ENCODE data around the gene DEGS2. TPM values are rescaled to one million over a fixed set of nuclear protein-coding genes. Genes with fewer than 3 reads are reported as not detected.

Gene DEGS2
- total RNA-seq, 5 donors from 2014 or later (not counting 1 experiment from before 2014, with no cell fraction given), result 0.19 to 0.79 (median 0.49) TPM; not detected in 1

- H3K36me3 ChIP-seq (ENCODE audit: control insufficient read depth in 2 of 2, extremely low read depth in 1 of 2, insufficient read depth in 1 of 2, low read length in 1 of 2), result peaks cover 22 to 94% of the 10 kb centered on the region in 2 donors
- Mint-ChIP-seq H3K4me1 (peaks cover 82 to 85% (median 85%) of the 10 kb centered on the region in 3 donors), H3K9me3 (no peaks in the 10 kb centered on the region), H3K27me3 (no peaks in the 10 kb centered on the region), H3K27ac (peak overlapping the region; percentile 94 to 96), H3K36me3 (peaks cover 52% of the 10 kb centered on the region), H3K4me3 (peak overlapping the region; percentile 35 to 81 (median 62))
- peak; percentile 30 to 82 (median 32) for ATAC-seq (replicated peaks in 1 of 4)
- 29% methylated on average over 7 of the region's 17 CpGs for WGBS (ENCODE audit: insufficient coverage)
- H3K9me3 ChIP-seq, result no peaks in the 10 kb centered on the region
- H3K4me1 ChIP-seq (ENCODE audit: control insufficient read depth in 1 of 2, extremely low read depth in 1 of 2, insufficient read depth in 2 of 2, low read length in 2 of 2), result peaks cover 61 to 92% of the 10 kb centered on the region in 2 experiments
- no peaks in the 10 kb centered on the region for H3K27me3 ChIP-seq (replicated peaks in 1 of 2; ENCODE audit: control insufficient read depth in 2 of 2, extremely low read depth in 1 of 2, insufficient read depth in 2 of 2, low read length in 1 of 2)
- DNase-seq, result peak in 32 of 35 experiments; percentile 28 to 84 (median 68)
- peak overlapping the region; percentile 81 for H3K27ac ChIP-seq (ENCODE audit: low read length)
- CTCF ChIA-PET, result interaction anchor here (0.6 to 11.2 kb wide), 10 partner anchors 25 to 124 kb away, joined by 3 to 174 read pairs (median 6); partner anchors contain the start of gene EVL (in 2 of the 2)
- POLR2A ChIA-PET, result interaction anchor here (0.6 to 1.4 kb wide), 7 partner anchors 22 to 42 kb away, joined by 3 to 11 read pairs (median 5); partner anchors contain the start of gene EVL (in 1 of the 2)
- no peak overlapping the region for H3K4me3 ChIP-seq (ENCODE audit: control insufficient read depth in 1 of 2, extremely low read depth in 1 of 2, low read length in 1 of 2)
Measured at GRCh38 chr14:100106250-100107112, 53.0 kb downstream of the DEGS2 start.

GRCh38 chr14:100105357-100106169 lies 53.9 kb downstream of the DEGS2 start:
- Histone ChIP-seq H3K9me3 (no peaks in the 10 kb centered on the region), H3K27ac (ENCODE audit: low read length) (peak overlapping the region; percentile 81), H3K4me3 (ENCODE audit: control insufficient read depth in 1 of 2, extremely low read depth in 1 of 2, low read length in 1 of 2) (peak overlapping the region in 1 of 2 donors; percentile 7), H3K36me3 (ENCODE audit: control insufficient read depth in 2 of 2, extremely low read depth in 1 of 2, insufficient read depth in 1 of 2, low read length in 1 of 2) (peaks cover 18 to 96% of the 10 kb centered on the region in 2 donors), H3K27me3 (replicated peaks in 1 of 2; ENCODE audit: control insufficient read depth in 2 of 2, extremely low read depth in 1 of 2, insufficient read depth in 2 of 2, low read length in 1 of 2) (no peaks in the 10 kb centered on the region), H3K4me1 (ENCODE audit: control insufficient read depth in 1 of 2, extremely low read depth in 1 of 2, insufficient read depth in 2 of 2, low read length in 2 of 2) (peaks cover 68 to 97% of the 10 kb centered on the region in 2 experiments)
- ATAC-seq (replicated peaks in 1 of 4) (peak; percentile 27 to 35 (median 32)), DNase-seq (peak in 21 of 35 experiments; percentile 21 to 58 (median 31))
- H3K4me1 Mint-ChIP-seq, result peaks cover 91 to 93% (median 91%) of the 10 kb centered on the region in 3 donors
- H3K36me3 Mint-ChIP-seq, result peaks cover 52% of the 10 kb centered on the region
- peak overlapping the region; percentile 94 to 96 for H3K27ac Mint-ChIP-seq
- POLR2A ChIA-PET, result interaction anchor here (0.6 to 2.1 kb wide), 11 partner anchors 15 to 134 kb away, joined by 3 to 11 read pairs (median 5); partner anchors contain the start of gene EVL (in 1 of the 2)
- H3K9me3 Mint-ChIP-seq, result no peaks in the 10 kb centered on the region
- CTCF ChIA-PET, result interaction anchor here (0.6 to 11.2 kb wide), 13 partner anchors 17 to 421 kb away, joined by 3 to 174 read pairs (median 5); partner anchors contain the start of genes CYP46A1 (in 1 of the 2) and EVL (in 1 of the 2)
- peak overlapping the region; percentile 35 to 81 (median 62) for H3K4me3 Mint-ChIP-seq
- no peaks in the 10 kb centered on the region for H3K27me3 Mint-ChIP-seq
- 28% methylated on average over 12 of the region's 16 CpGs for WGBS (ENCODE audit: insufficient coverage)

GRCh38 chr14:100104523-100105300 lies 54.7 kb downstream of the DEGS2 start:
- POLR2A ChIA-PET, result interaction anchor here (0.6 to 2.1 kb wide), 10 partner anchors 14 to 134 kb away, joined by 3 to 10 read pairs (median 6); partner anchors contain the start of gene EVL (in 1 of the 2)
- peak in 2 of 35 experiments; percentile 23 to 39 for DNase-seq
- no peak overlapping the region for H3K4me3 ChIP-seq (ENCODE audit: control insufficient read depth in 1 of 2, extremely low read depth in 1 of 2, low read length in 1 of 2)

GRCh38 chr14:100104006-100104352 lies 55.5 kb downstream of the DEGS2 start:
- peaks cover 78 to 99% of the 10 kb centered on the region in 2 experiments for H3K4me1 ChIP-seq (ENCODE audit: control insufficient read depth in 1 of 2, extremely low read depth in 1 of 2, insufficient read depth in 2 of 2, low read length in 2 of 2)
- no peak overlapping the region for H3K4me3 ChIP-seq (ENCODE audit: control insufficient read depth in 1 of 2, extremely low read depth in 1 of 2, low read length in 1 of 2)
- H3K27me3 ChIP-seq (replicated peaks in 1 of 2; ENCODE audit: control insufficient read depth in 2 of 2, extremely low read depth in 1 of 2, insufficient read depth in 2 of 2, low read length in 1 of 2), result no peaks in the 10 kb centered on the region
- Mint-ChIP-seq H3K9me3 (no peaks in the 10 kb centered on the region), H3K27me3 (no peaks in the 10 kb centered on the region), H3K4me3 (peak overlapping the region; percentile 64 to 81 (median 69)), H3K36me3 (peaks cover 58% of the 10 kb centered on the region), H3K27ac (peak overlapping the region; percentile 94 to 96), H3K4me1 (peaks cover 97 to 100% (median 98%) of the 10 kb centered on the region in 3 donors)
- DNase-seq (no peak), ATAC-seq (replicated peaks in 1 of 4) (no peak)
- H3K36me3 ChIP-seq (ENCODE audit: control insufficient read depth in 2 of 2, extremely low read depth in 1 of 2, insufficient read depth in 1 of 2, low read length in 1 of 2), result peaks cover 13 to 96% of the 10 kb centered on the region in 2 donors
- peak overlapping the region; percentile 81 for H3K27ac ChIP-seq (ENCODE audit: low read length)
- WGBS (ENCODE audit: insufficient coverage), result 25% methylated on average over 1 of the region's 4 CpGs
- CTCF ChIA-PET, result interaction anchor here (0.6 to 11.2 kb wide), 8 partner anchors 23 to 89 kb away, joined by 3 to 174 read pairs (median 6); no protein-coding TSS in a partner anchor
- POLR2A ChIA-PET, result interaction anchor here (0.6 to 2.1 kb wide), 7 partner anchors 20 to 57 kb away, joined by 3 to 10 read pairs (median 5); partner anchors contain the start of gene EVL (in 1 of the 2)
- H3K9me3 ChIP-seq, result no peaks in the 10 kb centered on the region

More at GRCh38 chr14:100104523-100105300, 54.7 kb downstream of the DEGS2 start:
- H3K9me3 ChIP-seq, result no peaks in the 10 kb centered on the region
- Mint-ChIP-seq H3K27me3 (no peaks in the 10 kb centered on the region), H3K9me3 (no peaks in the 10 kb centered on the region), H3K4me1 (peaks cover 97 to 100% (median 98%) of the 10 kb centered on the region in 3 donors), H3K27ac (peak overlapping the region; percentile 94 to 96), H3K36me3 (peaks cover 59% of the 10 kb centered on the region), H3K4me3 (peak overlapping the region; percentile 64 to 81 (median 69))
- WGBS (ENCODE audit: insufficient coverage), result 54% methylated on average over 3 of the region's 7 CpGs
- H3K4me1 ChIP-seq (ENCODE audit: control insufficient read depth in 1 of 2, extremely low read depth in 1 of 2, insufficient read depth in 2 of 2, low read length in 2 of 2), result peaks cover 73 to 99% of the 10 kb centered on the region in 2 experiments
- no peaks in the 10 kb centered on the region for H3K27me3 ChIP-seq (replicated peaks in 1 of 2; ENCODE audit: control insufficient read depth in 2 of 2, extremely low read depth in 1 of 2, insufficient read depth in 2 of 2, low read length in 1 of 2)
- ATAC-seq (replicated peaks in 1 of 4), result no peak
- H3K27ac ChIP-seq (ENCODE audit: low read length), result peak overlapping the region; percentile 81
- peaks cover 13 to 96% of the 10 kb centered on the region in 2 donors for H3K36me3 ChIP-seq (ENCODE audit: control insufficient read depth in 2 of 2, extremely low read depth in 1 of 2, insufficient read depth in 1 of 2, low read length in 1 of 2)
- CTCF ChIA-PET, result interaction anchor here (0.6 to 11.2 kb wide), 13 partner anchors 16 to 421 kb away, joined by 3 to 174 read pairs (median 6); partner anchors contain the start of gene CYP46A1 (in 1 of the 2)

- H3K27ac ChIP-seq (ENCODE audit: low read length), result peak overlapping the region; percentile 81
- no peaks in the 10 kb centered on the region for H3K27me3 ChIP-seq (replicated peaks in 1 of 2; ENCODE audit: control insufficient read depth in 2 of 2, extremely low read depth in 1 of 2, insufficient read depth in 2 of 2, low read length in 1 of 2)
- Mint-ChIP-seq H3K36me3 (peaks cover 57% of the 10 kb centered on the region), H3K27me3 (no peaks in the 10 kb centered on the region), H3K4me1 (peaks cover 97 to 100% (median 98%) of the 10 kb centered on the region in 3 donors), H3K4me3 (peak overlapping the region; percentile 64 to 81 (median 69)), H3K9me3 (no peaks in the 10 kb centered on the region), H3K27ac (peak overlapping the region; percentile 94 to 96)
- peak in 6 of 35 experiments; percentile 14 to 48 (median 24) for DNase-seq
- POLR2A ChIA-PET, result interaction anchor here (0.6 to 2.1 kb wide), 6 partner anchors 20 to 62 kb away, joined by 3 to 10 read pairs (median 4); no protein-coding TSS in a partner anchor
- peaks cover 82 to 98% of the 10 kb centered on the region in 2 experiments for H3K4me1 ChIP-seq (ENCODE audit: control insufficient read depth in 1 of 2, extremely low read depth in 1 of 2, insufficient read depth in 2 of 2, low read length in 2 of 2)
- no peaks in the 10 kb centered on the region for H3K9me3 ChIP-seq
- H3K4me3 ChIP-seq (ENCODE audit: control insufficient read depth in 1 of 2, extremely low read depth in 1 of 2, low read length in 1 of 2), result no peak overlapping the region
- CTCF ChIA-PET, result interaction anchor here (0.6 to 11.2 kb wide), 15 partner anchors 12 to 445 kb away, joined by 3 to 174 read pairs (median 4); no protein-coding TSS in a partner anchor
- H3K36me3 ChIP-seq (ENCODE audit: control insufficient read depth in 2 of 2, extremely low read depth in 1 of 2, insufficient read depth in 1 of 2, low read length in 1 of 2), result peaks cover 13 to 96% of the 10 kb centered on the region in 2 donors
- WGBS (ENCODE audit: insufficient coverage), result 37% methylated on average over 6 of the region's 10 CpGs
- ATAC-seq (replicated peaks in 1 of 4), result peak in 3 of 4 experiments; percentile 10 to 24 (median 18)
Measured at GRCh38 chr14:100103250-100104005, 56.0 kb downstream of the DEGS2 start.

Data from T-cell (primary cell).